Naive thymus-derived CD8-positive, alpha-beta T cell (primary cell): ENCODE results near the gene EML3. TPM values are rescaled to one million over a fixed set of nuclear protein-coding genes. Genes with fewer than 3 reads are reported as not detected.
"Not testable (repeated sequence)": the region's sequence is repeated elsewhere in the genome, so short reads cannot be mapped to it uniquely, and the experiment has no call there.

Experiments used
- ATAC-seq, 2 donors: fragments of 150-1000 bp; cut with Tn5 transposase in 1 of 2; sonication (Bioruptor Pico), chemical (Tn5 transposase) in 1 of 2; 1 replicate in 1 of 2; 2 replicates in 1 of 2; pipeline ENCODE4 v1.10.0; 2021; ENCODE audit warnings: mild to moderate bottlenecking in 2 of 2, moderate library complexity in 2 of 2
- POLR2A ChIA-PET: fragments of 350-600 bp; sonication (Branson Sonifier 250); formaldehyde crosslinking; loops from one replicate; lab custom pipeline; 2021; ENCODE audit warnings: antibody characterized with exemption; lab: Charles Lee
- DNase-seq, 10 donors: peaks; one replicate each; pipeline versions ENCODE4 v3.0.0 to v3.0.0-alpha.2; 2020 to 2022
- H3K27ac Mint-ChIP-seq, 10 donors: one replicate each; pipeline ENCODE4 v1.8.0; 2020 to 2022; ENCODE audit warnings: mild to moderate bottlenecking in 10 of 10, mixed read lengths in 10 of 10, moderate library complexity in 4 of 10, inconsistent platforms in 1 of 10
- H3K27me3 Mint-ChIP-seq, 5 donors: one replicate each; pipeline ENCODE4 v1.8.0; 2021 to 2022; ENCODE audit warnings: mixed read lengths in 5 of 5
- H3K36me3 Mint-ChIP-seq, 3 donors: one replicate each; pipeline ENCODE4 v1.8.0; 2020 to 2022; ENCODE audit warnings: mixed read lengths in 3 of 3, mild to moderate bottlenecking in 2 of 3, inconsistent platforms in 1 of 3
- H3K4me1 Mint-ChIP-seq, 4 donors: one replicate each; pipeline ENCODE4 v1.8.0; 2021 to 2022; ENCODE audit warnings: mixed read lengths in 4 of 4
- H3K4me3 Mint-ChIP-seq, 10 donors: one replicate each; pipeline ENCODE4 v1.8.0; 2020 to 2022; ENCODE audit warnings: mild to moderate bottlenecking in 10 of 10, mixed read lengths in 10 of 10, moderate library complexity in 6 of 10, inconsistent platforms in 1 of 10
- H3K9me3 Mint-ChIP-seq, 9 donors: one replicate each; pipeline ENCODE4 v1.8.0; 2020 to 2022; ENCODE audit warnings: mixed read lengths in 9 of 9, mild to moderate bottlenecking in 3 of 9, inconsistent platforms in 1 of 9, moderate library complexity in 1 of 9
- polyA plus RNA-seq, 3 donors: library from polyadenylated mRNA; unstranded; fragments of 300-500 nt; fragmentation: Illumina TruSeq; gene quantifications; one replicate each; pipeline ENCODE4 v1.2.3, GENCODE V29; 2021
- total RNA-seq, 8 experiments: library from RNA in 2 of 8; stranded (reverse) in 2 of 8; gene quantifications; one replicate each; pipeline ENCODE4 v1.2.3 and lab custom pipeline; 2021 to 2026

EML3 gene
- total and polyA plus RNA-seq, 5 experiments from 2014 or later = 14.8 to 255 (median 23.7) TPM

DNA sequence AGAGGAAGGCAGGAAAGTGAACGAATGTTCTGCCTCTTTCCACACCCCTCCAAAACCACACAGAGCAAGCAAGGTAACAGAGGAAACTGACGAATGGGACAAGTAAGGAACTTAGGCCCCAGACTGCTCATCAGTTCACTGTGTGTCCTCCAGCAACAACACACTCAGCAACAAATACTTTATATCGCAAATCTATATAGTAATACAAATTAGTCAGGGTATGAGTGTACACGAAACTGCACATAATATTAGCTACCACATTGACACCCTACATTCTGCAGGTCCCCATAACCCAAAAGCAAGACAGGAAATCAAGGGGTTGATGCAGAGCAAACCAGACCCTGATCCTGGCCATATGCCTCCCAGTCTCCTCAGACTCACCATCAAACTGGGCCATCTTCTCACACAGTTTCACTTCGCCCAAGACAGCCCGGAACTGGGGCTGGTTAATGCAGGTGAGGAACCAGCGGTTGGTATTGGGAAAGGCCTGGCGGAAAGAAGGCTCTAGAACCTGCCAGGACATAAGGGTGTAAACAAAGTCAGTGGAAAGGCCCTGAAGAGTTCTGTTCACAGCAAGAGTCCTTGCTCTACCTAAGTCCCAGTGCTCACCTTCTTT lies 45.4 kb downstream of the EML3 start:
- DNase-seq (no peak), ATAC-seq (no peak)
- no peak overlapping the region for H3K4me3 Mint-ChIP-seq
- H3K9me3 Mint-ChIP-seq = no peaks in the 10 kb centered on the region
- POLR2A ChIA-PET = interaction anchor here (0.6 to 1.0 kb wide), 3 partner anchors 15 to 219 kb away, joined by 3 to 5 read pairs (median 5); no protein-coding TSS in a partner anchor
- peaks cover 5 to 92% (median 15%) of the 10 kb centered on the region in 3 donors for H3K36me3 Mint-ChIP-seq
- peak overlapping the region; percentile 31 to 79 (median 66) for H3K27ac Mint-ChIP-seq
- peaks cover 25 to 49% (median 45%) of the 10 kb centered on the region in 4 donors for H3K4me1 Mint-ChIP-seq
- no peaks in the 10 kb centered on the region for H3K27me3 Mint-ChIP-seq

DNA sequence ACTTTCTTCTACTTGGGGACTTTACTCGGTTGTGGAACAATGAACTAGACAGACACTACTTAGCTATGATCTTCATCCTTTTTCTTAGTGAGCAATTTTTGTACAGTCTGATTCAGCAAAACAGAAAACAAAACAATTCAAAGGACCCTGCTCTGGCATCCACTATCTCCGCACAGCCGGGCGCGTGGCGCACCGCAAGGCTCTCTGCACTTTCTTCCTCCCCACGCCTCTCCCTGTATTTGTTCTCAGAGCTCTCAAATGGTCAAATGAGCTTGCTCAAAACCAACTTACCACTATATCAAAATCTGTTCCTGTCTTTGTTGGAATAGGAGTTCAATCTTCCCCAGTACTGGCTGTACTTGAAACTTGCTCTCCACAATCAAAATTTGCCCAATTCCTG lies 46.3 kb downstream of the EML3 start:
- Mint-ChIP-seq H3K4me3 (peak overlapping the region in 1 of 10 donors; percentile 26), H3K36me3 (peaks cover 5 to 92% (median 11%) of the 10 kb centered on the region in 3 donors), H3K27me3 (no peaks in the 10 kb centered on the region), H3K4me1 (peaks cover 22 to 46% (median 41%) of the 10 kb centered on the region in 4 donors), H3K27ac (peak overlapping the region in 7 of 10 donors; percentile 25 to 72 (median 49)), H3K9me3 (no peaks in the 10 kb centered on the region)
- no peak for DNase-seq
- no peak for ATAC-seq
- POLR2A ChIA-PET = no interaction called here

DNA sequence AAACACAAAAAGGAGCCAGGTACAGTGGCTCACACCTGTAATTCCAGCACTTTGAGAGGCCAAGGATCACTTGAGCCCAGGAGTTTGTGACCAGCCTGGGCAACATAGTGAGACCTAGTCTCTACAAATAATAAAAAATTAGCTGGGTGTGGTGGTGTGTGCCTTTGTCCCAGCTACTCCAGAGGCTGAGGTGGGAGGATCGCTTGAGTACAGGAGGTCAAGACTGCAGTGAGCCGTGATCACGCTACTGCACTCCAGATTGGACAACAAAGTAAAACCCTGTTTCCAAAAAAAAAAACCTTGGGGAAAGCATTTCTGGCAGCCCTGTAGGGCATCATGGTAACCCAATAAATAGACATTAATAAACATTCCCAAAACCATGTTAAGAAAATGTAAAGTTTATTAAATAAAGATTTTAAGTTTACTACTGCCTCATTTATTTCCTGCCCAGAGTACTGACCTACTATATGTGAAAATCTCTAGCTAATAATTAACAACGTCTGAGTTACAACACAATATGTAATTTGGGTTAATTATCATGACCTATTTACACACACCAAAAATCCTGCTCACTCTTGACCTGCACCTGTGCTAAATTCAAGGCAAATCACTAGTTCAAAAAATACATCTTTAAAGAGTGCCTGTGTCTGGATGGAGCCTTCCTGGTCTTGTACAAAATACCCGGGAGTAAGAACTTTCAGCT lies 47.3 kb downstream of the EML3 start:
- POLR2A ChIA-PET = interaction anchor here (0.6 to 0.9 kb wide), 2 partner anchors 13 to 1705 kb away, joined by 3 read pairs; no protein-coding TSS in a partner anchor
- Mint-ChIP-seq H3K4me3 (no peak overlapping the region), H3K4me1 (peaks cover 20 to 46% (median 40%) of the 10 kb centered on the region in 4 donors), H3K36me3 (peaks cover 5 to 89% (median 5%) of the 10 kb centered on the region in 3 donors), H3K27me3 (no peaks in the 10 kb centered on the region), H3K9me3 (no peaks in the 10 kb centered on the region), H3K27ac (peak overlapping the region in 8 of 10 donors; percentile 24 to 82 (median 43))
- ATAC-seq (no peak), DNase-seq (no peak)

DNA sequence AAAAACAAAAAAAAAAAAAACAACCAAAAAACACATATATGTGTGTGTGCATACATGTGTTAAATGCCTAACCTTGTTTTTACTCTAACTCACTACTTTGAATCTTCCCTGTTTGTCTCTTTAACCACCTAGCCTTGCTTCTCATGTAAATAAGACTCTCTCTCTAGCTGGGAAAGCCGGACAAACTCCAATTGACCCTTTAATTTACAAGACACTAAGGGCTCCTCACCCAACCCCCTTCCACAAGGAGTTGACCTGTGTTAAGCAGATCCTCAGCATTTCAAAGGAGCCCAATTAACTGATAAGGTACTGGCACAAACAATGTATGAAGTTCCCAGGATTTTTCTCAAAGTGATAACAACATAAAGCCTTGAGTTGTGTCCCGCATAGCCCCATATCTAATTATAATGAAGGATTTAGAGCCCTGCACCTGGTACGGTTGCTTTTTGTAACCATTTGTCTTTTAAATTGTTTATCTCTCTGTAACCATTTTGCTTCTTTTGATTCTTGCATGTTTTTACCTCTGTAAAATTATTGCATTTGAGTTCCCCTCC lies 50.8 kb downstream of the EML3 start:
- not testable (repeated sequence) for H3K4me3 Mint-ChIP-seq
- peaks cover 23 to 59% (median 52%) of the 10 kb centered on the region in 4 donors for H3K4me1 Mint-ChIP-seq

DNA sequence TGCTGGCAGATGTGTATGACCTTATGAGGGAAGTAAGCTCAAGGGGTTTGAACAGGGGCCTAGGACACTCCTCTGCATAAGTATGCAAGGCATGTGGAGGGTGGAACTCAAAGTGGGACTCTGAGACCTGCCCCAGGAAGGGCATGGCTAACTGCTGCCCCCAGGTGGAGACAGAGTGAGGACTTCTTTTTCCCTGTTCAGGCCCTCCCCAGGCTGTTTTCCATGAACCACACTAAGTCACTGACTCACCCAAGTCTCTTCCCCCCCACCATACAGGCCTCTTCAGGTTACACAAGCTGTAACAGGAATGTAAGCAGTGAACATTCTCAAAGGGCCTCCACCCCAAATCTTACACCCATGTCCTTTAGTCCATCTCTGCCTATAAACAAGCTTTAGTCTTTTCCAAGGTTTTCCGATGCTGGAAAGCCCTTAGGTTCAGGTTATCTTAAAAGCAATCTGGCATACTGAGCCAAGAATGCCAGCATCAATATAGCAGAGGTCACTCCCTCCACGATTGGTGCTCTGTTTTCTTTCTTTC lies 51.9 kb downstream of the EML3 start:
- ATAC-seq (peak; percentile 10 to 17), DNase-seq (peak; percentile 60 to 89 (median 70))
- Mint-ChIP-seq H3K36me3 (peaks cover 0 to 65% (median 13%) of the 10 kb centered on the region in 3 donors), H3K9me3 (no peaks in the 10 kb centered on the region), H3K27me3 (no peaks in the 10 kb centered on the region), H3K4me3 (peak overlapping the region in 1 of 10 donors; percentile 29), H3K27ac (peak overlapping the region; percentile 63 to 100 (median 76)), H3K4me1 (peaks cover 28 to 64% (median 54%) of the 10 kb centered on the region in 4 donors)
- POLR2A ChIA-PET = interaction anchor here (0.7 to 11.1 kb wide), 12 partner anchors 10 to 194 kb away, joined by 3 to 207 read pairs (median 4); partner anchors contain the start of genes AHNAK and EEF1G

More for the DNA sequence above, 50.8 kb downstream of the EML3 start:
- H3K27me3 Mint-ChIP-seq, DNase-seq, ATAC-seq, H3K9me3 Mint-ChIP-seq: not testable (repeated sequence)
- Mint-ChIP-seq H3K36me3 (peaks cover 5 to 77% (median 16%) of the 10 kb centered on the region in 3 donors), H3K27ac (peak overlapping the region in 9 of 10 donors; percentile 25 to 83 (median 61))
- POLR2A ChIA-PET = interaction anchor here (0.7 to 11.1 kb wide), 6 partner anchors 8 to 195 kb away, joined by 3 to 207 read pairs (median 6); partner anchors contain the start of gene AHNAK

DNA sequence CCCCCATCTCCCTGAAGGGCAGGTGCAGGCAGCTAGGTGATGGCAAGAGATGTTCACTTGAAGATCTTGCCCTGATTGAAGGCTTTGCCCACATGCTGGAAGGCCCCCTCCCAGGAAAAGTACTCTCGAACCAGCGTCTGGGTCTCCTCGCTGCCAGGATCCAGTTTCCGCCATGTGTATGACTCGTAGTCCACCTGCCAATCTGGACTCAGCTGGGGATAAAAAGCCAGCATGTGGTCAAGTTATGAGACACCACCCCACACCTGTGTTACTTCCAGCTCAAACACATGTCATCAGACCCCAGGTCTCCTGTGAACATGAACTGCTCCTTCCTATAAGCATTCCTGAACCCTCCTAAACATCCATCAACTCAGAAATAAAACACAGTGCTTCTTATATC lies 52.9 kb downstream of the EML3 start:
- peaks cover 0 to 56% (median 11%) of the 10 kb centered on the region in 3 donors for H3K36me3 Mint-ChIP-seq
- peak overlapping the region; percentile 32 to 100 (median 83) for H3K27ac Mint-ChIP-seq
- H3K9me3 Mint-ChIP-seq, ATAC-seq, H3K27me3 Mint-ChIP-seq, DNase-seq: not testable (repeated sequence)
- H3K4me1 Mint-ChIP-seq = peaks cover 29 to 74% (median 62%) of the 10 kb centered on the region in 4 donors
- POLR2A ChIA-PET = interaction anchor here (0.7 to 11.1 kb wide), 9 partner anchors 9 to 135 kb away, joined by 3 to 207 read pairs (median 6); partner anchors contain the start of genes AHNAK and EEF1G
- peak overlapping the region in 1 of 10 donors; percentile 26 for H3K4me3 Mint-ChIP-seq

DNA sequence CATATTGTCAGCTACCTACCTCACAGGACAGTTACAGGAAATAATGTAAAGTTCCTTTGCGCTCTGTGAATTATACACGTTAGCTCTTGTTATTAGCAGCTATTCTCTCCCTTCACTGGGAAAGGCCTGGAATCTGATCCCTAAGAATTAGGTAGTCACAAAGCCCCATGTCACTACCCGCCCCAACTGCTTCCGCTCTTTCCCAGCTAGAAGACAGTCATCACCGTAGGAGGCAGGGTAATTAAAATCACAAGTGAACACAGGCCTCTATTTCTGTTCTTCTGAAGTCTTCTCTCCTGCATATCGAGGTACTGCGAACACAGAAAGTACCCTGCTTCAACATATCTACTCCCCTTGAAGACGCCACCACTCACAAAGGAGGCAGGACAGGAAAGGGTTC lies 53.4 kb downstream of the EML3 start:
- H3K4me3 Mint-ChIP-seq = peak overlapping the region in 5 of 10 donors; percentile 4 to 30 (median 25)
- H3K36me3 Mint-ChIP-seq = peaks cover 0 to 52% (median 11%) of the 10 kb centered on the region in 3 donors

DNA sequence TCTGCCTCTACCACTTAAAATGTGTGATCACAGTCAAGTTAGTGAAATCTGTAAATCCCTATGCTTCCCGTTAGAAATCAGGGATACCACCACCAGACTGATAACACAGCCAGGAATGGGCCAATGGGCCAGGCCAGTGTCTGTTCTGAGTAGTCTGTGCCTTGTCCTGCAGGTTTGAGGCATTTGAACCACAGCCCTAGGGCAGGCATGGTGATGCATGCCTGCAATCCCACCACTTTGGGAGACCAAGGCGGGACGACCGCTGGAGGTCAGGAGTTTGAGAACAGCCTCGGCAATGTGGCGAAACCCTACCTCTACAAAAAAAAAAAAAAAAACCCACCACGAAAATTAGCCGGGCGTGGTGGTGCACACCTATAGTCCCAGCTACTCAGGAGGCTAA lies 53.9 kb downstream of the EML3 start:
- no peak for ATAC-seq
- peaks cover 0 to 47% (median 11%) of the 10 kb centered on the region in 3 donors for H3K36me3 Mint-ChIP-seq

More for the DNA sequence above, 53.4 kb downstream of the EML3 start:
- peaks cover 32 to 78% (median 66%) of the 10 kb centered on the region in 4 donors for H3K4me1 Mint-ChIP-seq
- no peak for DNase-seq
- ATAC-seq = no peak
- H3K27me3 Mint-ChIP-seq = no peaks in the 10 kb centered on the region
- H3K27ac Mint-ChIP-seq = peak overlapping the region; percentile 63 to 100 (median 86)
- no peaks in the 10 kb centered on the region for H3K9me3 Mint-ChIP-seq
- POLR2A ChIA-PET = interaction anchor here (0.6 to 11.1 kb wide), 11 partner anchors 8 to 149 kb away, joined by 3 to 207 read pairs (median 5); partner anchors contain the start of genes AHNAK, C11orf98, CSKMT and EEF1G

DNA sequence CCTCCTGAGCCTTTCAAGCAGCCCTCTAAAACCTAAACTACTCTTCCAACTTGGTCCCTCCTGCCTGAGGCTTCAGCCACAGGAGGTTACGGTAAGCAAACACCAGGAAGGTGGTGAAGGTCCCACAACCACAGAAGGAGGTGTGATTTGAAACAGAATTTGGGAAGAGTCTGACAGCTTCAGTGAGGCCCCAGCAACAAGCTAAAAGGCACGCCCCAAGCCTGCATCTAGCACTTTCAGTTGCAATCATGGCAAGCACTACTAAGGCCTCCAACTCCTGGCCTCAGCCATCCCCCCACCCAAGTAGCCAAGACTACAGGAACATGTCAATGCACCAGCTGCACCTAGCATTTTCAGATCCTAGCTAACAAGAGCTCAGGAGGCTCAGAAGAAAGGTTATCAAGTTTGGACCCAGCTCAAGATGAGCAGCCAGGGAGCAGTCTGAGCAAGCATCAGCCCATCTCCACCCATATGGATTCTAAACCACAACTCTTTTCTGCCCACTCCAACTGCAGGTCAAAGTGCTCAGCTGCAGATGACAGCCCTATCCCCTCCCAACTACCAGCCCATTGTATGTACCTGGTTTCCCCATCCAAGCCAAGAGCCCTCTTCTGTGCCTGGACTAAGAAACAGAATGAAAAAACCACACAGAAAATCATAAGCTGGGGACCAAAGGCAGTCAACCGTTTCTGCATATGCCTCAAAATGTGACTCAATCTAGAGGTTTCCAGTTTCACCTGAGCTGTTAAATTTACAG lies 55.5 kb downstream of the EML3 start:
- Mint-ChIP-seq H3K27ac (peak overlapping the region; percentile 97 to 100 (median 99)), H3K9me3 (no peaks in the 10 kb centered on the region), H3K27me3 (no peaks in the 10 kb centered on the region), H3K4me1 (peaks cover 48 to 93% (median 85%) of the 10 kb centered on the region in 4 donors), H3K36me3 (peaks cover 0 to 32% (median 11%) of the 10 kb centered on the region in 3 donors), H3K4me3 (peak overlapping the region; percentile 61 to 90 (median 86))
- peak in 4 of 10 donors; percentile 23 to 79 (median 54) for DNase-seq
- no peak for ATAC-seq
- POLR2A ChIA-PET = interaction anchor here (0.7 to 11.1 kb wide), 20 partner anchors 12 to 283 kb away, joined by 3 to 207 read pairs (median 4); partner anchors contain the start of genes AHNAK, C11orf98, CSKMT and EEF1G

More for the DNA sequence above, 53.9 kb downstream of the EML3 start:
- Mint-ChIP-seq H3K27ac (peak overlapping the region; percentile 9 to 100 (median 98)), H3K4me1 (peaks cover 37 to 81% (median 70%) of the 10 kb centered on the region in 4 donors), H3K4me3 (no peak overlapping the region), H3K27me3 (no peaks in the 10 kb centered on the region), H3K9me3 (no peaks in the 10 kb centered on the region)
- POLR2A ChIA-PET = interaction anchor here (0.6 to 11.1 kb wide), 11 partner anchors 8 to 150 kb away, joined by 3 to 207 read pairs (median 5); partner anchors contain the start of genes AHNAK, C11orf98, CSKMT and EEF1G
- DNase-seq = no peak

DNA sequence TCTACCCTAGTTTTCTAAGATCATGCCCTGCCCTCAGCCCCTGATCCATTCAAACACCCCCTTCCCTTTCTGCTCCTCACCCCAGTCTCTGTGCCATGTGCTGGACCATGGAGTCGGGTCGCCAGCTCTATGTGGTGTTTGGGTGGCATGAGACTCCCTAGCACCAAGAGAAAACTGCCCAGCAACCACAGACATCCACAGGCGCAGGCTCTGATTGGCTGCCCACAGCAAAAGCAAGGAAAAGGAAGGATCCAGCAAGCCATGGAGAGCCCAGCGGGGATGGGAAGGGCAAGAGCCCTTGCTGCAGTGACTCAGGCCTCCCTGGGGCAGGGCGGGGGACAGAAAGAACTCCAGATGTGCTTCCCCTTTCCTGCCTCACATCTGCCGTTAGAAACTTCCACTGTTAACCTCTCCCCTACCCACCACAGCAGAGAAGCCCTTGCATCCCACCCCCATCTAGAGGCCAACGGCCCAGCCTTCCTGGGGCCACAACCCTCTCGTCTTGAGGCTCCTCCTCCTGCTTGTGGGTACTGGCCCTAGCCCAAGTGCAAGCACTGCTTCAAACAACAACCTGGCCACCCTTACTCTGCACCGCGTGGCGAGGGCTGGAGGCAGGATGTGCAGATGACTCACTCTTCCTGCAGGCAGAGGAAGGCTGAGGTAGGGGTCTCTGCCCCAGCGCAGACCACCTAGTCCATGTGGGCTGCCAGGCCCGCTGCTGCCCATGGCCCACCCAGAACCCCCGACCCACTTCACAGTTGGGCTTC lies 56.3 kb downstream of the EML3 start:
- Mint-ChIP-seq H3K4me3 (peak overlapping the region; percentile 61 to 90 (median 86)), H3K27me3 (peaks cover 0 to 2% (median 0%) of the 10 kb centered on the region in 5 donors), H3K9me3 (peaks cover 0 to 2% (median 0%) of the 10 kb centered on the region in 9 donors), H3K4me1 (peaks cover 50 to 98% (median 88%) of the 10 kb centered on the region in 4 donors), H3K27ac (peak overlapping the region; percentile 97 to 100 (median 99)), H3K36me3 (peaks cover 0 to 25% (median 11%) of the 10 kb centered on the region in 3 donors)
- POLR2A ChIA-PET = interaction anchor here (0.5 to 11.1 kb wide), 24 partner anchors 12 to 1769 kb away, joined by 3 to 207 read pairs (median 6); partner anchors contain the start of genes AHNAK, C11orf98, CSKMT and EEF1G
- ATAC-seq (peak; percentile 50 to 56), DNase-seq (peak; percentile 57 to 94 (median 80))
